HepG2 (cell line): ENCODE measurements around the gene ARHGAP23. TPM values are rescaled to one million over a fixed set of nuclear protein-coding genes. Genes with fewer than 3 reads are reported as not detected.

Experiments
- EEA1 ChIP-seq: sonication (generic); formaldehyde crosslinking; IDR thresholded peaks from 2 replicates; pipeline ENCODE4 v1.5.1; 2020; ENCODE audit warnings: mild to moderate bottlenecking, missing genetic modification reagents, borderline replicate concordance
- GABPB1 ChIP-seq: IDR thresholded peaks from 2 replicates; pipeline ENCODE4 v1.6.1; 2016; ENCODE audit warnings: mild to moderate bottlenecking, missing genetic modification reagents, moderate library complexity, missing compliant biosample characterization
- MAFG ChIP-seq: sonication (generic); formaldehyde crosslinking; IDR thresholded peaks from 2 replicates; pipeline ENCODE4 v1.5.1; 2020; ENCODE audit warnings: mild to moderate bottlenecking, missing genetic modification reagents
- PITX1 ChIP-seq: sonication (generic); formaldehyde crosslinking; IDR thresholded peaks from 2 replicates; pipeline ENCODE4 v1.5.1; 2020; ENCODE audit warnings: mild to moderate bottlenecking, missing genetic modification reagents
- SMARCC2 ChIP-seq: fragments of 450-650 bp; IDR thresholded peaks from 2 replicates; pipeline ENCODE4 v1.6.1; 2017; ENCODE audit warnings: antibody characterized with exemption, mild to moderate bottlenecking
- SYNCRIP ChIP-seq: fragments of 200-400 bp; formaldehyde crosslinking; IDR thresholded peaks from 2 replicates; pipeline ENCODE4 v1.6.1; 2018; ENCODE audit warnings: mild to moderate bottlenecking, low read depth, low read length; ENCODE audit not compliant: insufficient read depth
- TBX3 ChIP-seq: fragments of 450-650 bp; IDR thresholded peaks from 2 replicates; pipeline ENCODE4 v1.6.1; 2017; ENCODE audit warnings: antibody characterized with exemption, mild to moderate bottlenecking, inconsistent platforms, borderline replicate concordance
- ZNF10 ChIP-seq: sonication (generic); formaldehyde crosslinking; IDR thresholded peaks from 2 replicates; pipeline ENCODE4 v1.4.0; 2020; ENCODE audit warnings: mild to moderate bottlenecking, low read depth, missing genetic modification reagents, borderline replicate concordance
- ZNF878 ChIP-seq: sonication (generic); formaldehyde crosslinking; IDR thresholded peaks from 2 replicates; pipeline ENCODE4 v1.8.1; 2023; ENCODE audit warnings: mild to moderate bottlenecking, missing genetic modification reagents, moderate library complexity
- ZSCAN21 ChIP-seq: sonication (generic); formaldehyde crosslinking; IDR thresholded peaks from 2 replicates; pipeline ENCODE4 v1.8.0; 2022; ENCODE audit warnings: mild to moderate bottlenecking, missing genetic modification reagents, moderate library complexity, borderline replicate concordance
- polyA plus RNA-seq, 8 experiments: library from polyadenylated mRNA; depleted of rRNA in 3 of 8; stranded (reverse) in 7 of 8; unstranded in 1 of 8; fragments of >200 nt; fragmentation: Illumina TruSeq in 4 of 8; extraction: Trizol in 4 of 8; gene quantifications; 2 replicates each; pipeline versions ENCODE4 v1.2.1 to v1.2.3, GENCODE V29; 2011 to 2016; ENCODE audit warnings: low read depth in 4 of 8, missing spikeins in 1 of 8, mixed read lengths in 1 of 8; ENCODE audit not compliant: insufficient read depth in 1 of 8
- total RNA-seq, 5 experiments: library from RNA; depleted of rRNA; stranded (reverse); fragments of >200 nt; fragmentation: Illumina TruSeq; extraction: Trizol; gene quantifications; 2 replicates each; pipeline ENCODE4 v1.2.3, GENCODE V29; 2016; ENCODE audit warnings: low read depth in 1 of 5
- TF ChIP-seq, protein P1 (sequence below), 2 experiments: fragments of 450-650 bp in 1 of 2; sonication (generic) in 1 of 2; formaldehyde crosslinking in 1 of 2; IDR thresholded peaks; 2 replicates each; pipeline versions ENCODE4 v1.6.1 to v1.8.0; 2016 to 2022; ENCODE audit warnings: antibody characterized with exemption in 1 of 2, mild to moderate bottlenecking in 1 of 2, missing genetic modification reagents in 1 of 2
- TF ChIP-seq, protein P2 (sequence below): sonication (generic); formaldehyde crosslinking; IDR thresholded peaks from 2 replicates; pipeline ENCODE4 v1.4.0; 2020; ENCODE audit warnings: missing genetic modification reagents

Gene ARHGAP23
- total and polyA plus RNA-seq, 2 of the 13 experiments (the other 11 are each of a cell fraction or from before 2014, with no cell fraction given) = 0.03 TPM; not detected in 1

DNA sequence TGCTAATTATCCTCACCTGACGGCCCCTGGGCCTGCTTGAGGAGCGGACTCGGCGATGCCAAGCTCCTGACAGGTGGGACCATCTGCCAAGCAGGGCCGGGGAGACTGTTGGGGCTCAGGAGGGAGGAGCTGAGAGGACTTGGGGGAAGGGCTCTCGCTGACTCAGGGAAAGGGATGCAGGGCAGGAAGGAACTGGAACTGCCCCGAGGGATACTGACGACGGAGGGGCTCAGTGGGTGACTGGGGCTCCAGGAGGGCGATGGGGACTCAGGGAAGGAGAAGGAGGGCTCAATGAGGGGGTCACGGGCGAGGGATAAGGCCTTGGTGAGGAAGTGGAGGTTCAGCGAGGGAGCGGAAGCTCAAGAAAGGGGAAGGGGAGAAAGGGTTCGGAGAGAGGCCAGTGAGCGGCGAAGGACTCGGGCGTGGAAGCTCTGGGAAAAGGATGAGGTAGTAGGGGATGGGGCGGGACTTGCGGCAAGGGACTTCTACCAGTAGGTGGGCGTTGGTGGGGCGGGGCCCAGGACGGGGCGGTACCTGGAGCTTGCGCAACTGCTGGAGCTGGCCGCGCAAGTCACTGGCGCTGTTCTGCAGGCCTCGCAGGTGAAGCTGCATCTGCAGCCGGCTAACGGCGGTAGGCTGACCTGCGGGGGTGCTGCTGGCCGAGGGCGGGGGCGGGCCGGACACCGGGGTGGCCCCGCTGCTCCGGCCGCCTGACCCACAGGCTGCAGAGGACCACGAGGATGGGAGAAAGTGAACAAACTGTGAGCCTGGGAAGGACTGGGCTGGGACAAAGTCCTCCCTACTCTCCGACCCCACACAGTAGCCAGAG, 131.0 kb downstream of the ARHGAP23 start (continued):
- TF ChIP-seq, protein P1, sequence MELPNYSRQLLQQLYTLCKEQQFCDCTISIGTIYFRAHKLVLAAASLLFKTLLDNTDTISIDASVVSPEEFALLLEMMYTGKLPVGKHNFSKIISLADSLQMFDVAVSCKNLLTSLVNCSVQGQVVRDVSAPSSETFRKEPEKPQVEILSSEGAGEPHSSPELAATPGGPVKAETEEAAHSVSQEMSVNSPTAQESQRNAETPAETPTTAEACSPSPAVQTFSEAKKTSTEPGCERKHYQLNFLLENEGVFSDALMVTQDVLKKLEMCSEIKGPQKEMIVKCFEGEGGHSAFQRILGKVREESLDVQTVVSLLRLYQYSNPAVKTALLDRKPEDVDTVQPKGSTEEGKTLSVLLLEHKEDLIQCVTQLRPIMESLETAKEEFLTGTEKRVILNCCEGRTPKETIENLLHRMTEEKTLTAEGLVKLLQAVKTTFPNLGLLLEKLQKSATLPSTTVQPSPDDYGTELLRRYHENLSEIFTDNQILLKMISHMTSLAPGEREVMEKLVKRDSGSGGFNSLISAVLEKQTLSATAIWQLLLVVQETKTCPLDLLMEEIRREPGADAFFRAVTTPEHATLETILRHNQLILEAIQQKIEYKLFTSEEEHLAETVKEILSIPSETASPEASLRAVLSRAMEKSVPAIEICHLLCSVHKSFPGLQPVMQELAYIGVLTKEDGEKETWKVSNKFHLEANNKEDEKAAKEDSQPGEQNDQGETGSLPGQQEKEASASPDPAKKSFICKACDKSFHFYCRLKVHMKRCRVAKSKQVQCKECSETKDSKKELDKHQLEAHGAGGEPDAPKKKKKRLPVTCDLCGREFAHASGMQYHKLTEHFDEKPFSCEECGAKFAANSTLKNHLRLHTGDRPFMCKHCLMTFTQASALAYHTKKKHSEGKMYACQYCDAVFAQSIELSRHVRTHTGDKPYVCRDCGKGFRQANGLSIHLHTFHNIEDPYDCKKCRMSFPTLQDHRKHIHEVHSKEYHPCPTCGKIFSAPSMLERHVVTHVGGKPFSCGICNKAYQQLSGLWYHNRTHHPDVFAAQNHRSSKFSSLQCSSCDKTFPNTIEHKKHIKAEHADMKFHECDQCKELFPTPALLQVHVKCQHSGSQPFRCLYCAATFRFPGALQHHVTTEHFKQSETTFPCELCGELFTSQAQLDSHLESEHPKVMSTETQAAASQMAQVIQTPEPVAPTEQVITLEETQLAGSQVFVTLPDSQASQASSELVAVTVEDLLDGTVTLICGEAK (IDR thresholded peaks at IDR 0.05) = no peak
- TF ChIP-seq, protein P1 (CRISPR knock-in tag; IDR thresholded peaks at IDR 0.05) = no peak
- TF ChIP-seq EEA1 (CRISPR knock-in tag) (peak; percentile 85; the same call in 1 of the 2 replicates), ZNF10 (CRISPR knock-in tag) (no peak), MAFG (CRISPR knock-in tag) (peak; percentile 21; the same call in 1 of the 2 replicates), SMARCC2 (no peak), ZSCAN21 (CRISPR knock-in tag) (peak; percentile 73; the same call in 1 of the 2 replicates), ZNF878 (CRISPR knock-in tag) (0 out of 2 replicates have a peak, but pooled peaks have one; percentile 73), SYNCRIP (no peak), TBX3 (no peak), PITX1 (CRISPR knock-in tag) (no peak), GABPB1 (peak; percentile 72)
- TF ChIP-seq, protein P2, sequence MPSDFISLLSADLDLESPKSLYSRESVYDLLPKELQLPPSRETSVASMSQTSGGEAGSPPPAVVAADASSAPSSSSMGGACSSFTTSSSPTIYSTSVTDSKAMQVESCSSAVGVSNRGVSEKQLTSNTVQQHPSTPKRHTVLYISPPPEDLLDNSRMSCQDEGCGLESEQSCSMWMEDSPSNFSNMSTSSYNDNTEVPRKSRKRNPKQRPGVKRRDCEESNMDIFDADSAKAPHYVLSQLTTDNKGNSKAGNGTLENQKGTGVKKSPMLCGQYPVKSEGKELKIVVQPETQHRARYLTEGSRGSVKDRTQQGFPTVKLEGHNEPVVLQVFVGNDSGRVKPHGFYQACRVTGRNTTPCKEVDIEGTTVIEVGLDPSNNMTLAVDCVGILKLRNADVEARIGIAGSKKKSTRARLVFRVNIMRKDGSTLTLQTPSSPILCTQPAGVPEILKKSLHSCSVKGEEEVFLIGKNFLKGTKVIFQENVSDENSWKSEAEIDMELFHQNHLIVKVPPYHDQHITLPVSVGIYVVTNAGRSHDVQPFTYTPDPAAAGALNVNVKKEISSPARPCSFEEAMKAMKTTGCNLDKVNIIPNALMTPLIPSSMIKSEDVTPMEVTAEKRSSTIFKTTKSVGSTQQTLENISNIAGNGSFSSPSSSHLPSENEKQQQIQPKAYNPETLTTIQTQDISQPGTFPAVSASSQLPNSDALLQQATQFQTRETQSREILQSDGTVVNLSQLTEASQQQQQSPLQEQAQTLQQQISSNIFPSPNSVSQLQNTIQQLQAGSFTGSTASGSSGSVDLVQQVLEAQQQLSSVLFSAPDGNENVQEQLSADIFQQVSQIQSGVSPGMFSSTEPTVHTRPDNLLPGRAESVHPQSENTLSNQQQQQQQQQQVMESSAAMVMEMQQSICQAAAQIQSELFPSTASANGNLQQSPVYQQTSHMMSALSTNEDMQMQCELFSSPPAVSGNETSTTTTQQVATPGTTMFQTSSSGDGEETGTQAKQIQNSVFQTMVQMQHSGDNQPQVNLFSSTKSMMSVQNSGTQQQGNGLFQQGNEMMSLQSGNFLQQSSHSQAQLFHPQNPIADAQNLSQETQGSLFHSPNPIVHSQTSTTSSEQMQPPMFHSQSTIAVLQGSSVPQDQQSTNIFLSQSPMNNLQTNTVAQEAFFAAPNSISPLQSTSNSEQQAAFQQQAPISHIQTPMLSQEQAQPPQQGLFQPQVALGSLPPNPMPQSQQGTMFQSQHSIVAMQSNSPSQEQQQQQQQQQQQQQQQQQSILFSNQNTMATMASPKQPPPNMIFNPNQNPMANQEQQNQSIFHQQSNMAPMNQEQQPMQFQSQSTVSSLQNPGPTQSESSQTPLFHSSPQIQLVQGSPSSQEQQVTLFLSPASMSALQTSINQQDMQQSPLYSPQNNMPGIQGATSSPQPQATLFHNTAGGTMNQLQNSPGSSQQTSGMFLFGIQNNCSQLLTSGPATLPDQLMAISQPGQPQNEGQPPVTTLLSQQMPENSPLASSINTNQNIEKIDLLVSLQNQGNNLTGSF (CRISPR knock-in tag) = no peak
